NK-92 (cell line): Measurements from ENCODE around the gene DENND1A.
"Not testable (repeated sequence)": the region's sequence is repeated elsewhere in the genome, so short reads cannot be mapped to it uniquely, and the experiment has no call there.

Source experiments
- DNase-seq: peaks from one replicate; lab custom pipeline; 2025; ENCODE audit not compliant: unreplicated experiment; lab: John Stamatoyannopoulos, UW

The DENND1A gene

DNA sequence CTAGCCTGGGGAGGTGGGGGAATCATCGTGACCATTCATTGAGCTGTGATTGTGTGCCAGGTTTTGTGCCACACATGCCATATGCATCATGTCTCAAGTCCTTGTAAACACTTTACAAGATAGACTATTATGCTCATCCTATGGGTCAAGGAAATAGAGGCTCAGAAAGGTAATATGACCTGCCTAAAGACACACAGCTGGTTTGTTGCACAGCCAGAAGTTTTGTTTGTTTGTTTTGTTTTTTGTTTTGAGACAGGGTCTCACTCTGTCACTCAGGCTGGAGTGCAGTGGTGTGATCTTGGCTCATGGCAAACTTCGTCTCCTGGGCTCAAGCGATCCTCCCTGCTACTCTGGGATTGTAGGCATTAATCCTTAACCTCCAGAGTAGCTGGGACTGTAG lies 595.3 kb downstream of the DENND1A start:
- DNase-seq = no peak

DNA sequence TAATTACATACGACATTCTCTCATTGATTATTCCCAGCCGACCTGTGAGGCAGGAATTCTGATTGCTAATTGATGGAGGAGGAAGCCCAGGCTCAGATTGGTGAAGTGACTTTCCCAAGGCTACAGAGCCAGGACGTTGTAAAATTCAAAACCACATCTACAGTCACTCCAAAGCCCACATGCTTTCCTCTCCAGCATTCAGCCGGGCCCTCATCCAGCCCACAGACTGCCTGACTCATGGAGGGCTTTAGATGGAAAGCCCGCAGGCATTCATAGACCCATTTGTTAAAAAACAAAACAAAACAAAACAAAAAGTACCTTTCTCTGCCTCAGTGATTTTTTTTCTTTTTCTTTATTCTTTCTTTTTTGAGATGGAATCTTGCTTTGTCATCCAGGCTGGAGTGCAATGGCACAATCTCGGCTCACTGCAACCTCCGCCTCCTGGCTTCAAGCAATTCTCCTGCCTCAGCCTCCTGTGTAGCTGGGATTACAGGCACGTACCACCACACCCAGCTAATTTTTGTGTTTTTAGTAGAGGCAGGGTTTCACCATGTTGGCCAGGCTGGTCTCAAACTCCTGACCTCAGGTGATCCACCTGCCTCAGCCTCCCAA lies 596.8 kb downstream of the DENND1A start:
- not testable (repeated sequence) for DNase-seq

DNA sequence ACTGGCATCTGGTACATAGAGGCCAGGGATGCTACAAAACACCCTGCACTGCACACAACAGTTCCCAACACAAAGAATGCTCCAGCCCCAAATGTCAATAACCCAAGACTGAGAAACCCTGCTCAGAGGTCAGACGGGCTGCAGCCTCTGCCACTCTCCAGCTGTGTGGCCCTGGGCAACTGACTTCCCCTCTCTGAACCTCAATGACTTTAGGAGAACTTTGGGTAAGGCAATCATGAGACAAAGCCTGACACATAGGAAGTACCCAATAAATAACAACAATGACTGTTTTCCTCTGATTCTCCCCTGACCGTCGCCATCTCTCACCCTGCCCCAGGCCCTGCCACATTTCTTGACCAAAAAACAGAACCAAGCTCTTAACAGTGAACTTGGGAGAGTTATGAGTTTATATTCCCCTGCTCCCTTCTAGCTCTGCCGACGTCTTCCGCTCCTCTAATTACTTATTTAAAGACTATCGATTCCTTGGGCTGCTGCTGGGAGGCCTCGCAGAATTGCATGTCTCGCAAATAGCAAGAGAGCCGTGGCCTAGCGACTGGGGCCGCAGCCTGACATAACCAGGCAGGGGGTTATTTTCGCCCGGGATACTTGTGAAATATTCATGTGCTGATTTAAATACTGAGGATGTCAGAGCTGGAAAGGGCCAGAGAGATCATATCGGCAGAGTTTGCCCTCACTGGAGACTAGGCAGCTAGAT lies 598.4 kb downstream of the DENND1A start:
- DNase-seq = no peak
